Stomach (tissue), 4 donors: Measurements from ENCODE around the gene MSI1.

Source experiments
- POLR2A ChIP-seq, 4 donors: fragments of 450-650 bp; IDR thresholded peaks; one replicate each; pipeline ENCODE4 v1.6.1; 2016; ENCODE audit warnings: antibody characterized with exemption in 4 of 4, control low read depth in 2 of 4, mild to moderate bottlenecking in 1 of 4, moderate library complexity in 1 of 4
- POLR2AphosphoS5 ChIP-seq, 3 donors: sonication (generic); formaldehyde crosslinking; IDR thresholded peaks; one replicate each; pipeline ENCODE4 v1.6.1; 2016; ENCODE audit warnings: antibody characterized with exemption in 3 of 3
- TF ChIP-seq, protein P1 (sequence below), 7 experiments: fragments of 450-650 bp in 4 of 7; fragments of 200-600 bp in 3 of 7; sonication (generic) in 3 of 7; IDR thresholded peaks; one replicate each; pipeline ENCODE4 v1.5.1; 2016 to 2019; ENCODE audit warnings: antibody characterized with exemption in 7 of 7, control low read depth in 2 of 7, mild to moderate bottlenecking in 1 of 7

DNA sequence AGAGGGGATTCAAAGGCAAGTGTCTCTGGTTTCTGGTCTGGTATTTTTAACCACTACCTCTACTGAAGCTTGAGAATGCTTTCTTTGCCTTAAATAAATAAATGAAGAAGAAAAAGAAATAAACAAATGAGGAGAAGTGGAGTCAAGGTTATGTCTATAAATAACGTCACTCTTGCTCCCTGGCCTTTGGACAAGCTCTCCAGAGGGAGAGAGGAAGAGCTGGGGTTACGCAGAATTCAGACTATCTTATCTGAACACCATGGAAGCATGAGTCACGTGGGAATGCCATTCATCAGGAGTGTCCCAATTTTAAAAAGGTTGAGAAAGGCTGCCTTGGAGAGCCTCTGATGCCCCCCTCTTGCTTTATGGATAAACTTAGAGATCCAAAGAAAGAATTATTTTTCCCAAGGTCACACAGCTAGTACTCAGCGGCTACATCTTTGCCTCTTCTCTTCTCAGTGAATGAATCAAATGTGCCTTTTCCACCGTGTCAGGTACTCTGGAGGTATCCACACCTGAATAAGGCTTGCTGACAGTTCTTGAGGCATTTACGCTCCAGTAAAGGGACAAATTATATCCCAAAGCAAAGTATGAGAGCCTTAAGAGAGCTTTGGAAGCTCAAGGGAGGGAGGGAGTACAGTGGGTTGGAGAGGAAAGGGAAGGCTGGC lies 12.9 kb upstream of the MSI1 start:
- TF ChIP-seq, protein P1, sequence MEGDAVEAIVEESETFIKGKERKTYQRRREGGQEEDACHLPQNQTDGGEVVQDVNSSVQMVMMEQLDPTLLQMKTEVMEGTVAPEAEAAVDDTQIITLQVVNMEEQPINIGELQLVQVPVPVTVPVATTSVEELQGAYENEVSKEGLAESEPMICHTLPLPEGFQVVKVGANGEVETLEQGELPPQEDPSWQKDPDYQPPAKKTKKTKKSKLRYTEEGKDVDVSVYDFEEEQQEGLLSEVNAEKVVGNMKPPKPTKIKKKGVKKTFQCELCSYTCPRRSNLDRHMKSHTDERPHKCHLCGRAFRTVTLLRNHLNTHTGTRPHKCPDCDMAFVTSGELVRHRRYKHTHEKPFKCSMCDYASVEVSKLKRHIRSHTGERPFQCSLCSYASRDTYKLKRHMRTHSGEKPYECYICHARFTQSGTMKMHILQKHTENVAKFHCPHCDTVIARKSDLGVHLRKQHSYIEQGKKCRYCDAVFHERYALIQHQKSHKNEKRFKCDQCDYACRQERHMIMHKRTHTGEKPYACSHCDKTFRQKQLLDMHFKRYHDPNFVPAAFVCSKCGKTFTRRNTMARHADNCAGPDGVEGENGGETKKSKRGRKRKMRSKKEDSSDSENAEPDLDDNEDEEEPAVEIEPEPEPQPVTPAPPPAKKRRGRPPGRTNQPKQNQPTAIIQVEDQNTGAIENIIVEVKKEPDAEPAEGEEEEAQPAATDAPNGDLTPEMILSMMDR (IDR thresholded peaks at IDR 0.05): no peak
- no peak for TF ChIP-seq POLR2A (IDR thresholded peaks at IDR 0.05)
- TF ChIP-seq POLR2AphosphoS5 (IDR thresholded peaks at IDR 0.05): no peak
